A549 (cell line): Measurements from ENCODE around the gene EFCAB5. TPM values are rescaled to one million over a fixed set of nuclear protein-coding genes. Genes with fewer than 3 reads are reported as not detected.
"Not testable (repeated sequence)": the region's sequence is repeated elsewhere in the genome, so short reads cannot be mapped to it uniquely, and the experiment has no call there.

ENCODE experiments used
- ATAC-seq, 2 experiments: fragments of 200-7000 bp in 1 of 2; fragments of >200 bp in 1 of 2; cut with Nextera tagmentation in 1 of 2; cut with Tn5 transposase in 1 of 2; 3 replicates each; pipeline versions ENCODE4 v1.8.0 to v1.9.1; 2018 to 2020; ENCODE audit warnings: mild to moderate bottlenecking in 1 of 2, moderate library complexity in 1 of 2
- CTCF ChIA-PET: fragments of 300-600 bp; sonication (Branson Sonifier 250); formaldehyde crosslinking; extraction: SDS; loops from one replicate; lab custom pipeline; 2021; ENCODE audit warnings: antibody characterized with exemption, inconsistent platforms; lab: Yijun Ruan, JAX
- POLR2A ChIA-PET: fragments of 350-600 bp; formaldehyde crosslinking; extraction: SDS; loops from one replicate; lab custom pipeline; 2021; ENCODE audit warnings: antibody characterized with exemption, inconsistent platforms; lab: Yijun Ruan, JAX
- DNase-seq, 2 experiments: peaks; one replicate each; pipeline versions ENCODE4 v3.0.0 to v3.0.0-alpha.2; 2011 to 2016; ENCODE audit warnings: low read depth in 1 of 2, low spot score in 1 of 2
- FAIRE-seq: peaks from 2 replicates; lab custom pipeline; 2011; peaks lifted over from hg19 to GRCh38; lab: Jason Lieb, UNC
- H3K27ac ChIP-seq, 2 experiments: fragments of >200 bp; sonication (Bioruptor Twin); formaldehyde crosslinking; 3 replicates each; pipeline ENCODE4 v1.5.1; 2016 to 2017
- H3K4me1 ChIP-seq: fragments of >200 bp; sonication (Bioruptor Twin); formaldehyde crosslinking; 3 replicates; pipeline ENCODE4 v1.6.1; 2016
- H3K4me2 ChIP-seq: fragments of >200 bp; sonication (Bioruptor Twin); formaldehyde crosslinking; 3 replicates; pipeline ENCODE4 v1.6.1; 2016
- H3K4me3 ChIP-seq: fragments of >200 bp; sonication (Bioruptor Twin); formaldehyde crosslinking; 3 replicates; pipeline ENCODE4 v1.5.1; 2016
- H3K9me3 ChIP-seq: fragments of >200 bp; sonication (Bioruptor Twin); formaldehyde crosslinking; 3 replicates; pipeline ENCODE4 v1.6.1; 2016
- CBX8 ChIP-seq: fragments of 200-600 bp; sonication (generic); IDR thresholded peaks from 2 replicates; pipeline ENCODE4 v1.6.1; 2016
- CEBPB ChIP-seq, 2 experiments: fragments of >200 bp in 1 of 2; sonication (Bioruptor Twin) in 1 of 2; formaldehyde crosslinking in 1 of 2; IDR thresholded peaks; 2 replicates each; pipeline ENCODE4 v1.6.1; 2012 to 2016
- CHD4 ChIP-seq: fragments of 200-600 bp; sonication (generic); IDR thresholded peaks from 2 replicates; pipeline ENCODE4 v1.6.1; 2016; ENCODE audit warnings: antibody characterized with exemption, mild to moderate bottlenecking, borderline replicate concordance
- CTCF ChIP-seq: fragments of >200 bp; sonication (Bioruptor Twin); formaldehyde crosslinking; IDR thresholded peaks from 3 replicates; pipeline ENCODE4 v1.5.1; 2016
- E2F6 ChIP-seq: IDR thresholded peaks from 2 replicates; pipeline ENCODE4 v1.6.1; 2012; ENCODE audit warnings: low read depth, borderline replicate concordance
- EHMT2 ChIP-seq: fragments of 200-600 bp; sonication (generic); IDR thresholded peaks from 2 replicates; pipeline ENCODE4 v1.6.1; 2016; ENCODE audit warnings: antibody characterized with exemption, low read depth, mild to moderate bottlenecking, moderate library complexity
- KDM5A ChIP-seq: fragments of 200-600 bp; sonication (generic); IDR thresholded peaks from 2 replicates; pipeline ENCODE4 v1.6.1; 2016; ENCODE audit warnings: antibody characterized with exemption, mild to moderate bottlenecking
- MAFK ChIP-seq: fragments of 450-650 bp; IDR thresholded peaks from 2 replicates; pipeline ENCODE4 v1.6.1; 2014; ENCODE audit not compliant: partially characterized antibody
- MAZ ChIP-seq: fragments of 150-350 bp; IDR thresholded peaks from 2 replicates; pipeline ENCODE4 v1.6.1; 2014; ENCODE audit warnings: antibody characterized with exemption, low read depth, low read length, borderline replicate concordance
- NFE2L2 ChIP-seq: fragments of 150-350 bp; conservative IDR thresholded peaks from 2 replicates; pipeline ENCODE4 v1.6.1; 2014; ENCODE audit warnings: low read length
- NPAS2 ChIP-seq: fragments of 250-450 bp; sonication (Bioruptor Pico); IDR thresholded peaks from 2 replicates; pipeline ENCODE4 v1.8.0; 2022; ENCODE audit warnings: mild to moderate bottlenecking, moderate library complexity, borderline replicate concordance
- PHF8 ChIP-seq: fragments of 200-600 bp; sonication (generic); IDR thresholded peaks from 2 replicates; pipeline ENCODE4 v1.6.1; 2016; ENCODE audit warnings: low read depth, mild to moderate bottlenecking, antibody characterized with exemption, moderate library complexity, borderline replicate concordance
- RAD21 ChIP-seq, 2 experiments: fragments of >200 bp in 1 of 2; sonication (Bioruptor Twin) in 1 of 2; formaldehyde crosslinking in 1 of 2; IDR thresholded peaks in 1 of 2; conservative IDR thresholded peaks in 1 of 2; 2 replicates in 1 of 2; 3 replicates in 1 of 2; pipeline ENCODE4 v1.6.1; 2012 to 2018; ENCODE audit warnings: inconsistent platforms in 1 of 2
- RCOR1 ChIP-seq: fragments of 150-350 bp; IDR thresholded peaks from 2 replicates; pipeline ENCODE4 v1.6.1; 2014; ENCODE audit warnings: antibody characterized with exemption, low read length, low read depth
- RFX5 ChIP-seq: fragments of 450-650 bp; IDR thresholded peaks from 2 replicates; pipeline ENCODE4 v1.7.1; 2014; ENCODE audit warnings: antibody characterized with exemption, mild to moderate bottlenecking, moderate library complexity
- RNF2 ChIP-seq: fragments of 200-600 bp; sonication (generic); IDR thresholded peaks from 2 replicates; pipeline ENCODE4 v1.6.1; 2016; ENCODE audit warnings: low read depth, mild to moderate bottlenecking, antibody characterized with exemption, moderate library complexity, borderline replicate concordance
- TFCP2L1 ChIP-seq: fragments of 250-450 bp; sonication (Bioruptor Pico); IDR thresholded peaks from 2 replicates; pipeline ENCODE4 v1.5.0; 2021; ENCODE audit warnings: mild to moderate bottlenecking
- ZNF302 ChIP-seq: fragments of 250-450 bp; sonication (Bioruptor Pico); IDR thresholded peaks from 2 replicates; pipeline ENCODE4 v1.9.0; 2021; ENCODE audit warnings: inconsistent platforms, mild to moderate bottlenecking, moderate library complexity
- WGBS: methylation state at CpG from one replicate; pipeline ENCODE4 v1.1.6; 2017; ENCODE audit errors: missing lambda C conversion rate; 5-methylcytosine and 5-hydroxymethylcytosine counted together
- polyA plus RNA-seq, 4 experiments: library from polyadenylated mRNA; depleted of rRNA in 3 of 4; stranded (reverse); fragments of >200 nt; fragmentation: RNase III in 1 of 4; extraction: RNeasy Plus Mini Kit Qiagen cat#74134 plus additional on column Dnase treatment in 1 of 4; gene quantifications; 2 replicates in 3 of 4; 3 replicates in 1 of 4; pipeline ENCODE4 v1.2.3, GENCODE V29; 2011 to 2017
- TF ChIP-seq, protein P1 (sequence below): fragments of >200 bp; sonication (Bioruptor Twin); formaldehyde crosslinking; IDR thresholded peaks from 2 replicates; pipeline ENCODE4 v1.6.1; 2016

Gene EFCAB5
- polyA plus RNA-seq, 2 of the 4 experiments (the other 2 are of a cell fraction): 0.65 to 2.6 TPM

DNA sequence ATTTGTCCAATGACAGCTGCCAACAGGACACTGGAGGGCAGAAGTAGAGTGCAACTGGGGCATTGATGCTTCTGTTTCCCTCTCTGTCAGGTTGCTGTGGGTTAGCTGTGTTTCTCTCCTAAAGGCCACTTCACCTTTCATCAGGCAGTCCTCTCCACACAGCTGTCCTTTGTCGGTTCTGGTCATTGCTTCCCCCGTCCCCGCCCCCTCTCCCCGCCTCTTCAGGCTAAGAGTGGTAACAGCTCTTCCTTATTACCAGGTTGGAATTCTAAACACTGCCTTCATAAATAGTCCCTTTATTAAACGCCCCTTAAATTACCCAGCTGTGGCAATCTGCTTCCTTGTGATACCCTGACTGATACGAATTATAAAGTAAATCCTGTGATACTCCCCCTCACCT is 143.4 kb downstream of the EFCAB5 start:
- TF ChIP-seq MAFK: no peak
- no peak for TF ChIP-seq ZNF302 (CRISPR knock-in tag)
- no peak for TF ChIP-seq CHD4
- TF ChIP-seq TFCP2L1 (CRISPR knock-in tag): no peak
- TF ChIP-seq RCOR1: no peak
- TF ChIP-seq CEBPB (IDR thresholded peaks at IDR 0.05): no peak
- no peak for TF ChIP-seq EHMT2
- TF ChIP-seq NPAS2 (CRISPR knock-in tag): no peak
- TF ChIP-seq NFE2L2: no peak
- no peak for TF ChIP-seq MAZ
- no peak for TF ChIP-seq RNF2
- no peak for TF ChIP-seq E2F6
- TF ChIP-seq CBX8: no peak
- POLR2A ChIA-PET: no interaction called here
- peak in 1 of 2 experiments; percentile 11; a peak in 2 of 6 replicates for ATAC-seq
- Histone ChIP-seq H3K9me3 (peaks cover 12% of the 10 kb centered on the region; the same call in 1 of the 3 replicates), H3K4me2 (no peak overlapping the region), H3K27ac (no peak overlapping the region), H3K4me1 (no peaks in the 10 kb centered on the region), H3K4me3 (no peak overlapping the region)
- FAIRE-seq: no peak
- DNase-seq: no peak
- CTCF ChIA-PET: interaction anchor here (0.6 to 6.4 kb wide), 10 partner anchors 10 to 154 kb away, joined by 3 to 91 read pairs (median 4); no protein-coding TSS in a partner anchor
- WGBS: 45% methylated on average over 5 of the region's 6 CpGs

DNA sequence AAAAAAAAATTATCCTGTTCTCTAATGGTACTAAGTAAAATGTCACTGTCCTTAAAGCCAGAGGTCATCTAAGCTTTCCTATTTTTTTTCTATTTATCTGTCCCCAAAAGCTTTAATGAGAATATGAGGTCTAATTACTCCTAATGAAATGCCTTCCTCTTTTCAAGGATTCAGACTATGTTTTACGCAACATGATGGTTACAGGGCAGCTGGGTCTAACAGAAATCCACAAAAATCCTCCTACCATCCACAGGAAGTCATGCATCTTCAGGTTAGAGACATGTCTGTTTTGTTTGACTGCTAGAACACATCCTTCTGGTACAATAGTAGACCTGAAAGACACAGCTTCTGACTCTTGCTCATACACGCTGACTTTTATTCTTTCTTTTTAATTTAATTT is 145.5 kb downstream of the EFCAB5 start:
- FAIRE-seq (no peak), DNase-seq (no peak)
- H3K4me2 ChIP-seq: no peak overlapping the region
- H3K4me3 ChIP-seq: no peak overlapping the region
- no peaks in the 10 kb centered on the region for H3K4me1 ChIP-seq
- WGBS: 61% methylated on average over 2 of the region's 2 CpGs
- POLR2A ChIA-PET: interaction anchor here (0.5 kb wide), 1 partner anchor 279 kb away, joined by 14 read pairs; no protein-coding TSS in a partner anchor
- TF ChIP-seq KDM5A (no peak), RFX5 (no peak), NPAS2 (CRISPR knock-in tag) (no peak), RAD21 (conservative IDR thresholded peaks at IDR 0.05 in 1 of 2, IDR thresholded peaks at IDR 0.05 in 1 of 2) (no peak), CTCF (no peak), MAZ (no peak), PHF8 (no peak)
- TF ChIP-seq, protein P1, sequence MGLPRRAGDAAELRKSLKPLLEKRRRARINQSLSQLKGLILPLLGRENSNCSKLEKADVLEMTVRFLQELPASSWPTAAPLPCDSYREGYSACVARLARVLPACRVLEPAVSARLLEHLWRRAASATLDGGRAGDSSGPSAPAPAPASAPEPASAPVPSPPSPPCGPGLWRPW: no peak
- TF ChIP-seq, all 56 proteins: peak for 0
- no peak for ATAC-seq
- CTCF ChIA-PET: interaction anchor here (0.9 to 6.4 kb wide), 4 partner anchors 8 to 279 kb away, joined by 3 to 44 read pairs (median 4); no protein-coding TSS in a partner anchor
- Histone ChIP-seq H3K27ac (no peak overlapping the region), H3K9me3 (peaks cover 12% of the 10 kb centered on the region; the same call in 1 of the 3 replicates)

DNA sequence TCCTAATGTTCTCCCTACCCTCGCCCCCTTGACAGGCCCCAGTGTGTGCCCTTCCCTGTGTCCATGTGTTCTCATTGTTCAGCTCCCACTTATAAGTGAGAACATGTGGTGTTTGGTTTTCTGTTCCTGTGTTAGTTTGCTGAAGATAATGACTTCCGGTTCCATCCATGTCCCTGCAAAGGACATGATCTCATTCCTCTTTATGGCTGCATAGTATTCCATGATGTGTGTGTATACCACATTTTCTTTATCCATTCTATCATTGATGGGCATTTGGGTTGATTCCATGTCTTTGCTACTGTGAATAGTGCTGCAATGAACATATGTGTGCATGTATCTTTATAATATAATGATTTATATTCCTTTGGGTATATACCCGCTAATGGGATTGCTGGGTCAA is 146.0 kb downstream of the EFCAB5 start:
- ATAC-seq, H3K4me3 ChIP-seq, FAIRE-seq, H3K4me2 ChIP-seq, H3K4me1 ChIP-seq, POLR2A ChIA-PET, DNase-seq, H3K27ac ChIP-seq: not testable (repeated sequence)
- WGBS: 38% methylated on average over 3 of the region's 3 CpGs
- CTCF ChIA-PET: interaction anchor here (0.9 to 6.4 kb wide), 4 partner anchors 8 to 279 kb away, joined by 3 to 44 read pairs (median 4); no protein-coding TSS in a partner anchor
- H3K9me3 ChIP-seq: peaks cover 12% of the 10 kb centered on the region; the same call in 1 of the 3 replicates
